PFSK-1 (cell line): Measurements from ENCODE around the gene MRPL41. TPM values are rescaled to one million over a fixed set of nuclear protein-coding genes. Genes with fewer than 3 reads are reported as not detected.

Experiments
- FOXP2 ChIP-seq: optimal IDR thresholded peaks from 2 replicates; pipeline ENCODE3; 2011; ENCODE audit warnings: borderline replicate concordance, control low read depth, inconsistent platforms; ENCODE audit not compliant: insufficient read depth; ENCODE audit errors: extremely low read length, extremely low read depth
- POLR2AphosphoS5 ChIP-seq: IDR thresholded peaks from 2 replicates; pipeline ENCODE4 v1.6.1; 2012; ENCODE audit warnings: low read depth, mild to moderate bottlenecking, control low read depth, low read length, moderate library complexity
- SIN3A ChIP-seq: IDR thresholded peaks from 2 replicates; pipeline ENCODE4 v1.6.1; 2012; ENCODE audit warnings: mild to moderate bottlenecking, low read length, moderate library complexity, borderline replicate concordance; ENCODE audit not compliant: insufficient read depth
- TAF1 ChIP-seq: IDR thresholded peaks from 2 replicates; pipeline ENCODE4 v1.6.1; 2012; ENCODE audit warnings: low read length, control low read depth, borderline replicate concordance; ENCODE audit not compliant: insufficient read depth
- polyA plus RNA-seq: library from polyadenylated mRNA; unstranded; fragments of >200 nt; gene quantifications from one replicate; pipeline ENCODE4 v1.2.1, GENCODE V29; 2012; ENCODE audit warnings: low read depth, missing spikeins; ENCODE audit not compliant: insufficient read length
- TF ChIP-seq, protein P1 (sequence below), 2 experiments: IDR thresholded peaks; 2 replicates each; pipeline versions ENCODE4 v1.6.1 to v1.8.0; 2011 to 2012; ENCODE audit warnings: low read depth in 2 of 2, low read length in 2 of 2, control low read depth in 1 of 2, inconsistent platforms in 1 of 2, mild to moderate bottlenecking in 1 of 2, moderate library complexity in 1 of 2; ENCODE audit not compliant: insufficient read depth in 1 of 2

MRPL41 gene
- 173 TPM for polyA plus RNA-seq

DNA sequence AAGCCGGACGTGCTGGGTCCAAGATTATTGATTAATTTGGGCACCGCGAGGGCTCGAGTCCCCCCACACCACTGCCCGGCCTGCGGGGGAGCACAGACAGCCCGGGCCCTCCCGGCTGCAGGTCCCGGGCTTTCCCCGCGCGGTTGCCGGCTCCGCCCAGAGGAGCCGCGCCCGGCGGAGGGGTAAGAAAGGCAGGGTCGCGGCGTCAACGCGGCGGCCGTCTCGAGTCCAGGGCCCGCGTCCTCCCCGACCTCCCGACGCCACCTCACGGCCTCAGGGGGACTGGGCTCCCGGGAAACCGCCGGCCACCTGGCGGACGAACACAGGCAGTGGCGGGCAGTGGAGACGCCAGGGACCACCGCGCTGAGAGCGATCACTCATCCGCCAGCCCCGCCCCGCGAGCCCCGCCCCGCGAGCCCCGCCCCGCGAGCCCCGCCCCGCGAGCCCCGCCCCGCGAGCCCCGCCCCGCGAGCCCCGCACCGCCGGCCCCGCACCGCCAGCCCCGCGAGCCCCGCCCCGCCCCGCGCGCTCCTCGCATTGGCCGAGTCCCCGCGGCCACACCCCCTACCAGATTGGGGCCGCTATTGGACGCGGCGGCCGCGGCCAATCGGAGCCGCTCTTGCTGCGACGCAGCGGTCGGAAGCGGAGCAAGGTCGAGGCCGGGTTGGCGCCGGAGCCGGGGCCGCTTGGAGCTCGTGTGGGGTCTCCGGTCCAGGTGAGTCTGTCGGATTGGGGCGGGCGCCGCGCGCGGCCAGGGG lies at the start of gene MRPL41:
TSS of gene MRPL41 (plus strand) at position 616 of the 758 bp plus-strand sequence. CDS start 203 bp downstream, outside the sequence.
- TF ChIP-seq, protein P1, sequence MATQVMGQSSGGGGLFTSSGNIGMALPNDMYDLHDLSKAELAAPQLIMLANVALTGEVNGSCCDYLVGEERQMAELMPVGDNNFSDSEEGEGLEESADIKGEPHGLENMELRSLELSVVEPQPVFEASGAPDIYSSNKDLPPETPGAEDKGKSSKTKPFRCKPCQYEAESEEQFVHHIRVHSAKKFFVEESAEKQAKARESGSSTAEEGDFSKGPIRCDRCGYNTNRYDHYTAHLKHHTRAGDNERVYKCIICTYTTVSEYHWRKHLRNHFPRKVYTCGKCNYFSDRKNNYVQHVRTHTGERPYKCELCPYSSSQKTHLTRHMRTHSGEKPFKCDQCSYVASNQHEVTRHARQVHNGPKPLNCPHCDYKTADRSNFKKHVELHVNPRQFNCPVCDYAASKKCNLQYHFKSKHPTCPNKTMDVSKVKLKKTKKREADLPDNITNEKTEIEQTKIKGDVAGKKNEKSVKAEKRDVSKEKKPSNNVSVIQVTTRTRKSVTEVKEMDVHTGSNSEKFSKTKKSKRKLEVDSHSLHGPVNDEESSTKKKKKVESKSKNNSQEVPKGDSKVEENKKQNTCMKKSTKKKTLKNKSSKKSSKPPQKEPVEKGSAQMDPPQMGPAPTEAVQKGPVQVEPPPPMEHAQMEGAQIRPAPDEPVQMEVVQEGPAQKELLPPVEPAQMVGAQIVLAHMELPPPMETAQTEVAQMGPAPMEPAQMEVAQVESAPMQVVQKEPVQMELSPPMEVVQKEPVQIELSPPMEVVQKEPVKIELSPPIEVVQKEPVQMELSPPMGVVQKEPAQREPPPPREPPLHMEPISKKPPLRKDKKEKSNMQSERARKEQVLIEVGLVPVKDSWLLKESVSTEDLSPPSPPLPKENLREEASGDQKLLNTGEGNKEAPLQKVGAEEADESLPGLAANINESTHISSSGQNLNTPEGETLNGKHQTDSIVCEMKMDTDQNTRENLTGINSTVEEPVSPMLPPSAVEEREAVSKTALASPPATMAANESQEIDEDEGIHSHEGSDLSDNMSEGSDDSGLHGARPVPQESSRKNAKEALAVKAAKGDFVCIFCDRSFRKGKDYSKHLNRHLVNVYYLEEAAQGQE (IDR thresholded peaks at IDR 0.05; ENCODE audit: insufficient read depth in 1 of 2, low read depth in 2 of 2, low read length in 2 of 2), result 0 out of 4 replicates have a peak, but pooled peaks of 1 of the 2 experiments have one; percentile 13
- TF ChIP-seq POLR2AphosphoS5 (peak; percentile 78), SIN3A (no peak), TAF1 (no peak)

DNA sequence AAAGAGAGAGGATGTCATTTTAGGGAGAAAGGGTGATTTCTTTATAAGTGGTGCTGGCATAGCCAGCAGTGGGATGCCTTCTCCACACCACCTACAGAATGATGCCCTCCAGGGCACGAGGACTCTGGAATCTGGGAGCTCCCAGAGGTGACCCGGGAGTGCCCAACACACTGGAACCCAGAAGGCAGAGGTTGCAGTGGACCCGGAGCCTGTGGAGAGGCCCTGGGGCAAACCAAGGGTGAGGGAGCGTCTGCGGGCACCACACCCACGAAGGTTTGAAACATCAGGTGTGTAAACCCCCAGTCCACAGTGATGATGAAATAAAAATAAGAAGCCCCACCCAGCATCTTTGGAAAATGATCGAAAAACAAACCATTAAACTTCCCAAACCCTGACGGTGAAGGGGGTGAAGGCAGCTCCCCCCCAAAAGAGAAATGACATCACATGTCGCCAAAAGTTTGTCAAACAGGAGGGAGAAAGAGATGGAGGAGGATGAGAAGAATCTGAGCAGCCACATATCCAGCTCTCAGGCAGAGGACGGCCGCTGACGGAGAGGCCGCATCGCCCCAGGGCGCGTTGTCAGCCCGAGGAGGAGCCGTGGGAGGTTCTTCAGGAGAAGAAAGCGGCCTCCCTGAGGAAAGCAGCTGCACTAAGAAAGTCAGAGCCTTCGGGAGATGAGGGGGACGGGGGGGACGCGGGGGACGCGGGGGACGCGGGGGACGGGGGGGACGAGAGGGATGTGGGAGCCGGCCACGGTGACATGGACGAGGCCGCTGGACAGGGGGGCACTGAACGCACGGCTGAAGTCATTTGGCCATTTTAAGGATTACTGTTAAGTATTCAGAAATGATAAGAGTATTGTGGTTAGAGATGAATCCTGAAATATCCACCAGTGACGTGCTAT lies 49.4 kb upstream of the MRPL41 start:
- TF ChIP-seq SIN3A (no peak), POLR2AphosphoS5 (no peak), FOXP2 (no peak), TAF1 (no peak)
- TF ChIP-seq, protein P1 (IDR thresholded peaks at IDR 0.05; ENCODE audit: insufficient read depth in 1 of 2, low read depth in 2 of 2, low read length in 2 of 2), result no peak

DNA sequence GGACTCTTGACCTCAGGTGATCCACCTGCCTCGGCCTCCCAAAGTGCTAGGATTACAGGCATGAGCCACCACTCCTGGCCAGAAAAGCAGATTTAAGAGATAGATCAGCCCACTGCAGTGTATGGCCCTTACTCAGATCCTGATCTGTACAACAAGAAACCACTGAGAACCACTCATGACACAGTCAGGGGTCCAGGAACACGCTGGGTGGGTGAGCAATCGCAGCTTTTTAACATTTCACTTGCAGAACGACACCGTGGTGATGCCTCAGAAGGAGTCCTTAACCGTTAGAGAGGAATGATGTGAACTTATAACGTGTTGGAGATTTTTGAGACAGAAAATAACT lies 47.3 kb upstream of the MRPL41 start:
- TF ChIP-seq, protein P1 (IDR thresholded peaks at IDR 0.05; ENCODE audit: insufficient read depth in 1 of 2, low read depth in 2 of 2, low read length in 2 of 2), result no peak
- TF ChIP-seq TAF1 (no peak), SIN3A (no peak), FOXP2 (no peak), POLR2AphosphoS5 (no peak)

DNA sequence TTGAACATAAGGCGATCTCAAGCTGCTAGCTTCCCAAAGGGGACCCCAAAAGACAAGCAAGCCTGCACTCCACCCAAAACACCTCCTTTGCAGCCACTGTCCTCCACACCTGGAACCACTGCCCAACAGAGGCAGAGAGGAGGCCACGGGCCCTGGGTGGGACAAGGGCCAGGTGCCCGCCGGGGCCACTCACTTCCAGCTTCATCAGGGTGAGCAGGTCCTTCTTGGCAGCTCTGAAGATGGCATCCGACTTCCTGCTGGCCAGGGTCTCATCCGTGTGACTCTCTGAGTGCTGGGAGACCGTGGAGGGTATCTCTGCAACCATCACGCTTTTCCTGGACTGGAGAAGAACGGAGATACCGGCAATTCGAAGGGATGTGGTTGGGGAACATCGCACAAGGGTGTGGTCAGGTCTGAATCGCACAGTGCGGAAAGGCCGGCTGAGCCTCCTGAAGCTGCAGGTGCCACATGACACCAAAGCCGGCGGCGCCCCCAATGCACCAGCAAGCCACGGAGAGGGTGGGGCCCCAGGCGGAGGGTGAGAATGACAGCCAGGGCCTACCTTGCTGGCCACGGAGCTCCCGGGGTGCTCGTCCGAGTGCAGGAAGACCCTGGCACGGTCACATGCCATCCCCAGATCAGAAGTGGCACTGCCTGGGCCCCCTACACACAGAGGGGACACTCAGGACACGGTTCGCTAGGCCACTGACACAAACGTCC lies 46.1 kb upstream of the MRPL41 start:
- TF ChIP-seq FOXP2 (no peak), TAF1 (no peak), POLR2AphosphoS5 (no peak), SIN3A (no peak)
- TF ChIP-seq, protein P1 (IDR thresholded peaks at IDR 0.05; ENCODE audit: insufficient read depth in 1 of 2, low read depth in 2 of 2, low read length in 2 of 2), result no peak
